Mesenchymal stem cell (in vitro differentiated cells and primary cell): ENCODE results near the gene MOGAT2.
A peak's percentile ranks its signal among the peaks of the same experiment; 100 is the strongest.

Experiments
- DNase-seq: peaks from one replicate; pipeline ENCODE4 v3.0.0-alpha.2; 2013
- H2AFZ ChIP-seq: one replicate; pipeline ENCODE4 v1.6.1; 2013; ENCODE audit warnings: low read depth, mild to moderate bottlenecking, control low read depth, inconsistent platforms, low read length, moderate library complexity
- H2AK5ac ChIP-seq: 2 replicates; pipeline ENCODE4 v1.6.1; 2013; ENCODE audit warnings: low read length, moderate library complexity, mild to moderate bottlenecking, inconsistent platforms; ENCODE audit not compliant: severe bottlenecking
- H2BK120ac ChIP-seq: one replicate; pipeline ENCODE4 v1.6.1; 2013; ENCODE audit warnings: low read depth, mild to moderate bottlenecking, inconsistent platforms, low read length, moderate library complexity
- H2BK12ac ChIP-seq, 2 experiments: one replicate each; pipeline ENCODE4 v1.6.1; 2013; ENCODE audit warnings: inconsistent platforms in 2 of 2, low read length in 2 of 2, mild to moderate bottlenecking in 2 of 2, moderate library complexity in 2 of 2, control low read depth in 1 of 2
- H2BK15ac ChIP-seq: one replicate; pipeline ENCODE4 v1.6.1; 2013; ENCODE audit warnings: mild to moderate bottlenecking, low read depth, inconsistent platforms; ENCODE audit not compliant: poor library complexity, severe bottlenecking
- H2BK5ac ChIP-seq: 2 replicates; pipeline ENCODE4 v1.6.1; 2013; ENCODE audit warnings: low read depth, mild to moderate bottlenecking, low read length, control low read depth, inconsistent platforms; ENCODE audit not compliant: poor library complexity, severe bottlenecking
- H3K14ac ChIP-seq, 2 experiments: one replicate each; pipeline ENCODE4 v1.6.1; 2013; ENCODE audit warnings: inconsistent platforms in 2 of 2, low read length in 2 of 2, control low read depth in 1 of 2, mild to moderate bottlenecking in 1 of 2, moderate library complexity in 1 of 2
- H3K18ac ChIP-seq, 2 experiments: one replicate each; pipeline ENCODE4 v1.6.1; 2013; ENCODE audit warnings: inconsistent platforms in 2 of 2, low read length in 2 of 2, control low read depth in 1 of 2, low read depth in 1 of 2, mild to moderate bottlenecking in 1 of 2
- H3K23ac ChIP-seq, 2 experiments: one replicate each; pipeline ENCODE4 v1.6.1; 2013; ENCODE audit warnings: inconsistent platforms in 2 of 2, low read length in 2 of 2, mild to moderate bottlenecking in 2 of 2, moderate library complexity in 2 of 2, control low read depth in 1 of 2
- H3K27ac ChIP-seq: 2 replicates; pipeline ENCODE4 v1.5.1; 2013; ENCODE audit warnings: mild to moderate bottlenecking, moderate library complexity, low read length, control low read depth, inconsistent platforms; ENCODE audit not compliant: poor library complexity, severe bottlenecking
- H3K27me3 ChIP-seq, 2 experiments: 2 replicates each; pipeline versions ENCODE4 v1.6.1 to v1.7.0; 2013; ENCODE audit warnings: low read length in 2 of 2, mild to moderate bottlenecking in 2 of 2, moderate library complexity in 2 of 2, control low read depth in 1 of 2, inconsistent platforms in 1 of 2; ENCODE audit not compliant: control insufficient read depth in 1 of 2, insufficient read depth in 1 of 2
- H3K36me3 ChIP-seq, 2 experiments: 2 replicates each; pipeline versions ENCODE4 v1.6.1 to v1.7.0; 2013; ENCODE audit warnings: low read length in 2 of 2, control low read depth in 1 of 2, inconsistent platforms in 1 of 2, low read depth in 1 of 2, mild to moderate bottlenecking in 1 of 2; ENCODE audit not compliant: insufficient read depth in 2 of 2, control insufficient read depth in 1 of 2
- H3K4ac ChIP-seq, 2 experiments: one replicate each; pipeline ENCODE4 v1.6.1; 2013; ENCODE audit warnings: inconsistent platforms in 2 of 2, low read length in 2 of 2, mild to moderate bottlenecking in 2 of 2, moderate library complexity in 2 of 2, control low read depth in 1 of 2, low read depth in 1 of 2
- H3K4me1 ChIP-seq: 2 replicates; pipeline ENCODE4 v1.6.1; 2013; ENCODE audit warnings: low read depth, low read length, control low read depth; ENCODE audit not compliant: control insufficient read depth, insufficient read depth
- H3K4me2 ChIP-seq: 2 replicates; pipeline ENCODE4 v1.6.1; 2013; ENCODE audit warnings: low read length, mild to moderate bottlenecking, inconsistent platforms; ENCODE audit not compliant: poor library complexity, severe bottlenecking
- H3K4me3 ChIP-seq, 2 experiments: 2 replicates each; pipeline versions ENCODE4 v1.5.1 to v1.7.0; 2013; ENCODE audit warnings: low read length in 2 of 2, mild to moderate bottlenecking in 2 of 2, control low read depth in 1 of 2, low read depth in 1 of 2; ENCODE audit not compliant: insufficient read depth in 1 of 2
- H3K79me1 ChIP-seq: replicated peaks from 2 replicates; pipeline ENCODE4 v1.6.1; 2013; ENCODE audit warnings: mild to moderate bottlenecking, control low read depth, low read length, inconsistent platforms; ENCODE audit not compliant: poor library complexity, severe bottlenecking
- H3K9ac ChIP-seq: 2 replicates; pipeline ENCODE4 v1.7.0; 2013; ENCODE audit warnings: mild to moderate bottlenecking, low read length, moderate library complexity
- H3K9me3 ChIP-seq: 2 replicates; pipeline ENCODE4 v1.7.0; 2013; ENCODE audit warnings: mild to moderate bottlenecking, low read length; ENCODE audit not compliant: control insufficient read depth
- H4K8ac ChIP-seq: one replicate; pipeline ENCODE4 v1.6.1; 2013; ENCODE audit warnings: inconsistent platforms, mild to moderate bottlenecking, low read length, moderate library complexity
- H4K91ac ChIP-seq: one replicate; pipeline ENCODE4 v1.6.1; 2013; ENCODE audit warnings: mild to moderate bottlenecking, low read length, inconsistent platforms
- WGBS: methylation state at CpG from one replicate; pipeline ENCODE4 v1.1.7; 2013; ENCODE audit warnings: mixed read lengths; 5-methylcytosine and 5-hydroxymethylcytosine counted together

MOGAT2 gene

DNA sequence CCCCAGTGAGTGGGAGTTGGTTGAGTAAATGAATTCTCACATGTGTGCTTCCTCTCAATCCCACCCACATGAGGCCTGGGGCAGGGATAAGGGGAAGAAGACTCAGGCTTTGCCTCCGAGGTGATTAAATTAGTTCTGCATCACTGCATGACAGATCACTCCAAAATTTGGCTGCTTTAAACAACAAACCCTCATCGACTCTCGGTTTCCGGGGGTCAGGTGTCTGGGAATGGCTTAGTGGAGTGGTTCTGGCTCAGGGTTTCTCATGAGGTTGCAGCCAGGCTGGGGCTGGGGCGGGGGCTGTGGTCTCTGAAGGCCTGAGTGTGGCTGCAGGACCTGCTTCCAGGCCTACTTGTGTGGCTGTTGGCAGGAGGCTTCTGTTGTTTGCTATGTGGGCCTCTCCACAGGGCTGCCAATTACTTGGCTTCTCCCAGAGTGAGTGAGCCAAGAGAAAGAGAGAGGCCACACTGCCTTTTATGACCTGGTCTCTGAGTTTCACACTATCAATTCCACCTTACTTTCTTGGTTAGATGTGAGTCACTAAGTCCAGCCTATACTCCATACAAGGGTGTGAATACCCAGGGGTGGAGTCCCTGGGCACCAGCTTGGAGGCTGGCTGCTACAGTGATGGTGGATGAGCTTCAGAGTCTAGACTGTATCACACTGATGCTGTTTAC, 15.9 kb downstream of the MOGAT2 start:
- no peak overlapping the region for H3K4me3 ChIP-seq
- H3K4me2 ChIP-seq = no peak overlapping the region
- H3K9ac ChIP-seq = no peak overlapping the region
- H4K8ac ChIP-seq = no peak overlapping the region
- H3K9me3 ChIP-seq = no peaks in the 10 kb centered on the region
- no peak overlapping the region for H2BK12ac ChIP-seq
- H2BK120ac ChIP-seq = no peak overlapping the region
- H3K23ac ChIP-seq = no peak overlapping the region
- H2BK5ac ChIP-seq = no peak overlapping the region
- H3K27ac ChIP-seq = no peak overlapping the region
- no peak overlapping the region for H3K14ac ChIP-seq
- H2AFZ ChIP-seq = no peak overlapping the region
- no peak overlapping the region for H2BK15ac ChIP-seq
- WGBS = 78% methylated on average over 4 of the region's 5 CpGs
- H4K91ac ChIP-seq = no peak overlapping the region
- H3K18ac ChIP-seq = no peak overlapping the region
- H3K27me3 ChIP-seq = peaks cover 0 to 36% of the 10 kb centered on the region in 2 experiments
- no peak overlapping the region for H3K4ac ChIP-seq
- H3K36me3 ChIP-seq = no peaks in the 10 kb centered on the region
- H3K79me1 ChIP-seq = no peaks in the 10 kb centered on the region
- H2AK5ac ChIP-seq = no peak overlapping the region
- no peaks in the 10 kb centered on the region for H3K4me1 ChIP-seq
- no peak for DNase-seq

DNA sequence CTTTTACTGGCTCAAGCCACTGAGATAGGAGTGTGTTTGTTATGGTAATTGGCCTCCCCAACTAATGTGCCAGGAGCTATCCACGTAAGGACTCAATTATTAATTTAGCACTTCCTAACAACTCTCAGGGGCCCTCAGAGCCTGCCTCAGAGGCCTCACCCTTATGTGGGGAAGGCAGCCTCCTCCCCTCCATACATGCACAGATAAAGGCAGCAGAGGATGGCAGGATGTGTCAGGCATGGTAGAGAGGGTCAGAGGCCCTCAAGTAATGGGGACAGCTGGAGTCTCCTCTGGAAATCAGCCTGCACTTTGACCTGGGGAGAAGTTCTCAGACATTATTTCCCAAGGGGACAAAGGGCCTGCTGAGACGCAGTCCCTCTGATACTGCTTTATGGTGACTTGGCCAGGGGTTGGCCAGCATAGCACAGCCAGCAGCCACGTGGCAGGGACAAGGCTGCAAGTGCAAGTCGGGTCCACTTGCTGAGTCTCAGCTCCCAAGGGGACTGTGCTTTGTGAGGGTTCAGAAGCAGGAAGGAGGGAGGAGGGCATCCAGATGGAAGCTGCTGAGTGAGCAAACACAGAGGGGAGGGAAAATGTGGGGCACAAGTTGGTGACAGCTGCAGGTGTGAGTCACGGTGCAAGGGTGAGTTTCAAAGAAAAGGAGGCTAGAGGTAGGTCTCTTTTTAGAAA, 17.0 kb downstream of the MOGAT2 start:
- Histone ChIP-seq H3K14ac (peak overlapping the region in 1 of 2 experiments; percentile 35), H2BK120ac (no peak overlapping the region)

DNA sequence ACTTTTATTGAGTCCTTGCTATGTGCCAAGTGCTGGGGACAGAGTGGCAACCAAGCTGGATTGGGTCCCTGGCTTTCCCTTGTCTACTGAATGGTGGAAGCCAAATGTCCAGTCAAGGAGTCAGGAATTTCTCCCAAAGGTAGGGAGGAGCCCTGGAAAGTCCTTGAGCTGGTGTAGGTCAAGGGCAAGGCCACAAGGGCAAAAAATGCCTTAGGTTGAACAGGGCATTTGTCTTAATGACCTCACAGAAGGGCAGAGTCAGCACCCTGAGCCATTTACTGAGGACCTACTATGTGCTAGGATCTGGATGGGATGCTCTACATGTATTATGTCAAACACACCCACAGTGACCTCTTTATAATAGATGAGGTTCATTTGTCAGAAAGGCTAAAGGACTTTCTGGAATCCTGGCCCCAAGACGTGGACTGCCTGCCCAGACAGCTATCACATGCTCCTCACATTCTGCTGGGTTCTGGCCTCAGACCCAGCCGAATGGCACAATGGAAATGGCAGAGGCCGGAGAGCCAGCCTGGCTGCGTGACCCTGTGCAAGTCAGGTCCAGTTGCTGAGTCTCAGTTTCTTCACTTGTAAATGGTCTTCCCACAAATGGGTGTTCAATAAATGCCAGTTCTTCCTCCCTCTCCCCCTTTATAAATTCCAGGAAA, 17.7 kb downstream of the MOGAT2 start:
- Histone ChIP-seq H4K8ac (no peak overlapping the region), H2AFZ (no peak overlapping the region), H3K14ac (no peak overlapping the region), H2BK120ac (no peak overlapping the region), H3K9ac (no peak overlapping the region), H3K36me3 (no peaks in the 10 kb centered on the region), H3K27ac (no peak overlapping the region), H3K79me1 (no peaks in the 10 kb centered on the region), H4K91ac (no peak overlapping the region), H2BK15ac (no peak overlapping the region), H3K4me3 (no peak overlapping the region), H3K4ac (no peak overlapping the region), H3K4me1 (no peaks in the 10 kb centered on the region), H3K18ac (no peak overlapping the region), H2AK5ac (no peak overlapping the region), H3K27me3 (peaks cover 0 to 45% of the 10 kb centered on the region in 2 experiments), H3K23ac (no peak overlapping the region), H2BK12ac (no peak overlapping the region), H2BK5ac (no peak overlapping the region), H3K4me2 (no peak overlapping the region), H3K9me3 (no peaks in the 10 kb centered on the region)
- DNase-seq = no peak
- 86% methylated on average over 4 of the region's 4 CpGs for WGBS

More for the DNA sequence above, 17.0 kb downstream of the MOGAT2 start:
- Histone ChIP-seq H3K18ac (no peak overlapping the region), H2BK15ac (no peak overlapping the region), H4K8ac (no peak overlapping the region), H2BK5ac (no peak overlapping the region), H3K27me3 (peaks cover 0 to 41% of the 10 kb centered on the region in 2 experiments), H3K4me3 (no peak overlapping the region), H3K4me1 (no peaks in the 10 kb centered on the region), H3K9ac (no peak overlapping the region), H3K23ac (no peak overlapping the region), H2BK12ac (no peak overlapping the region), H2AK5ac (no peak overlapping the region), H3K79me1 (no peaks in the 10 kb centered on the region), H3K36me3 (no peaks in the 10 kb centered on the region), H3K9me3 (no peaks in the 10 kb centered on the region), H2AFZ (no peak overlapping the region), H3K4me2 (no peak overlapping the region), H3K27ac (no peak overlapping the region), H4K91ac (no peak overlapping the region), H3K4ac (no peak overlapping the region)
- 67% methylated on average over 4 of the region's 5 CpGs for WGBS
- no peak for DNase-seq

DNA sequence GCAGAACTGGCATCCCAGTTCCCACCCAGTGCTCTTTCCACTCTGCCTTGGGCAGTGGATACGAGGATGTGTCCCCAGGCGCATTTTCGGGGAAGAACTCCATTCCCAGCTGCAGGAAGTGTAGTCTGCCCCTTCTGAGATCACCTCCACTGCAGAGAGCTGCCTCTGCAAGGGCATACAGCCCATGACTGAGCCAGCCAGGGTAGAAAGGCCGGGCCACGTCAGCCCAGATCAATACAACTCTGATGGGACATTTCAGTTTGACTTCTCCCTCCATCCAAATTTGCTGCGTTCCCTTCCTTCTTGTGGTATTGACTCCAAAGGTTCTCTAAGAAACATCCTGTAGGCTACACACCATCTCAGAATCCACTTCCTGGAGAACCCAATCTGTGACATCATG, 19.7 kb downstream of the MOGAT2 start:
- 83% methylated on average over 6 of the region's 6 CpGs for WGBS

More for the DNA sequence above, 19.7 kb downstream of the MOGAT2 start:
- H2BK12ac ChIP-seq = no peak overlapping the region
- no peak overlapping the region for H4K8ac ChIP-seq
- H4K91ac ChIP-seq = no peak overlapping the region
- H2AFZ ChIP-seq = no peak overlapping the region
- no peak overlapping the region for H3K23ac ChIP-seq
- no peak overlapping the region for H2BK15ac ChIP-seq
- no peak overlapping the region for H2AK5ac ChIP-seq
- H3K18ac ChIP-seq = no peak overlapping the region
- no peak overlapping the region for H3K9ac ChIP-seq
- H3K4me3 ChIP-seq = no peak overlapping the region
- no peaks in the 10 kb centered on the region for H3K4me1 ChIP-seq
- no peak for DNase-seq
- H3K27me3 ChIP-seq = peaks cover 0 to 48% of the 10 kb centered on the region in 2 experiments
- H3K27ac ChIP-seq = no peak overlapping the region
- H3K79me1 ChIP-seq = no peaks in the 10 kb centered on the region
- H3K9me3 ChIP-seq = no peaks in the 10 kb centered on the region
- no peak overlapping the region for H3K4me2 ChIP-seq
- H3K14ac ChIP-seq = no peak overlapping the region
- no peak overlapping the region for H2BK5ac ChIP-seq
- H3K4ac ChIP-seq = no peak overlapping the region
- H3K36me3 ChIP-seq = no peaks in the 10 kb centered on the region
- H2BK120ac ChIP-seq = no peak overlapping the region
